ENCODE measurements around the gene HS2ST1. TPM values are rescaled to one million over a fixed set of nuclear protein-coding genes. Genes with fewer than 3 reads are reported as not detected.

The HS2ST1 gene
- total RNA-seq, 1 experiment from 2014 or later = 54.0 TPM

DNA sequence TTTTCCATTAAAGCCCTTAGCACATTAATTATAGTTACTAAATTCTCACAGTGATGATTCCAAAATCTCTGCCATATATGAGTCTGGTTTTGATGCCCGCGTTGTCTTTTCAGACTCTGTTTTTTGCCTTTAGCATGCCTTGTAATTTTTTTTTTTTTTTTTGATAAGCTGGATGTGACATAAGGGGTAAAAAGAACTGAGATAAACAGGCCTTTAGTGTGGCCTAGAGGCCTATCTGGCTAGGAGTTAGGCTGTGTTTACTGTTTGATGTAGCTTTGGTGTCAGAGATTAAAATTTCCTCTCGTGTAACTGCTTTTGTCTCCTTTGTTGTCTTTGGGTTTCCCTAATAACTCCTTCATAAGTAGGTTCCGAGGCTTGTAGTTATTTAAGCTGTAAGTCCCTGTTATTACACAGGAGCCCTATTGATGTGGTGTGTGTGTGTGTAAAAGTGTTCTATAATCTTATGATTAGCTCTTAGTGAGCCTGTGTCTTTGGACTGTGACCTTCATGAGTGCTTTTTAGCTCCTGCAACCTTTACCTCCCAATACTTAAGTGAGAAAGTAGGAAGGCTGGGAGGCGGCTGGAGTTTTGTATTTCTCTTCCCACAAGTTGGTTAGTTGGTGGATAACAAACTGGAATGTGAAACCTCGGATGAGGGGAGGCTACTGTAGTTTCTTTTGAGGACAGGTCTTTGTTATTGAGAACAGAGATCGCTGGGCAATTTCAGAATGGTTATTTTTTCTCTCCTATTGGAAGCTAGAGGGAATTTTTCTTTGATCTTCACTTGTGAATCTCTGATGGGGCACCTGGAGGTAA lies 19.3 kb downstream of the HS2ST1 start:
- no peaks in the 10 kb centered on the region for H3K9me3 Mint-ChIP-seq (ENCODE audit: low read depth, unreplicated experiment)
- no peak overlapping the region for H3K27ac Mint-ChIP-seq (ENCODE audit: unreplicated experiment)
- intact Hi-C loops (cut with micrococcal nuclease; ENCODE audit: unreplicated experiment) = no loop called here
- no peak overlapping the region for H3K4me3 Mint-ChIP-seq (ENCODE audit: low read depth, unreplicated experiment)
- TF ChIP-seq CTCF (IDR thresholded peaks at IDR 0.05; ENCODE audit: unreplicated experiment) = no peak
- BruUV-seq (replicated peaks) = no TSS peak
- CTCF ChIA-PET = interaction anchor here (0.5 to 0.7 kb wide), 4 partner anchors 18 to 29 kb away, joined by 3 to 7 read pairs (median 6); no protein-coding TSS in a partner anchor
- no peak for DNase-seq
- no peaks in the 10 kb centered on the region for H3K36me3 Mint-ChIP-seq (ENCODE audit: insufficient read depth, unreplicated experiment)
- H3K4me1 Mint-ChIP-seq (ENCODE audit: low read depth, unreplicated experiment) = peaks cover 46% of the 10 kb centered on the region
- no peaks in the 10 kb centered on the region for H3K27me3 Mint-ChIP-seq (ENCODE audit: unreplicated experiment)

GRCh38 chr1:86938450-86938849 lies 24.0 kb downstream of the HS2ST1 start:
- H3K36me3 Mint-ChIP-seq (ENCODE audit: insufficient read depth, unreplicated experiment) = no peaks in the 10 kb centered on the region
- no peak for TF ChIP-seq CTCF (IDR thresholded peaks at IDR 0.05; ENCODE audit: unreplicated experiment)
- BruUV-seq (replicated peaks) = no TSS peak
- intact Hi-C loops (cut with micrococcal nuclease; ENCODE audit: unreplicated experiment) = no loop called here
- CTCF ChIA-PET = interaction anchor here (0.7 kb wide), 1 partner anchor 33 kb away, joined by 3 read pairs; no protein-coding TSS in a partner anchor
- H3K27ac Mint-ChIP-seq (ENCODE audit: unreplicated experiment) = peak overlapping the region; percentile 71
- no peak overlapping the region for H3K4me3 Mint-ChIP-seq (ENCODE audit: low read depth, unreplicated experiment)
- no peaks in the 10 kb centered on the region for H3K27me3 Mint-ChIP-seq (ENCODE audit: unreplicated experiment)
- DNase-seq = peak; percentile 30
- H3K4me1 Mint-ChIP-seq (ENCODE audit: low read depth, unreplicated experiment) = peaks cover 39% of the 10 kb centered on the region
- H3K9me3 Mint-ChIP-seq (ENCODE audit: low read depth, unreplicated experiment) = no peaks in the 10 kb centered on the region

- Mint-ChIP-seq H3K27me3 (ENCODE audit: unreplicated experiment) (no peaks in the 10 kb centered on the region), H3K27ac (ENCODE audit: unreplicated experiment) (no peak overlapping the region), H3K4me1 (ENCODE audit: low read depth, unreplicated experiment) (peaks cover 35% of the 10 kb centered on the region), H3K36me3 (ENCODE audit: insufficient read depth, unreplicated experiment) (no peaks in the 10 kb centered on the region), H3K4me3 (ENCODE audit: low read depth, unreplicated experiment) (no peak overlapping the region), H3K9me3 (ENCODE audit: low read depth, unreplicated experiment) (no peaks in the 10 kb centered on the region)
- intact Hi-C loops (cut with micrococcal nuclease; ENCODE audit: unreplicated experiment) = no loop called here
- TF ChIP-seq CTCF (IDR thresholded peaks at IDR 0.05; ENCODE audit: unreplicated experiment) = no peak
- CTCF ChIA-PET = interaction anchor here (0.7 kb wide), 1 partner anchor 32 kb away, joined by 3 read pairs; no protein-coding TSS in a partner anchor
- no peak for DNase-seq
- BruUV-seq (replicated peaks) = no TSS peak
Measured at GRCh38 chr1:86938855-86939254, 24.4 kb downstream of the HS2ST1 start.

DNA sequence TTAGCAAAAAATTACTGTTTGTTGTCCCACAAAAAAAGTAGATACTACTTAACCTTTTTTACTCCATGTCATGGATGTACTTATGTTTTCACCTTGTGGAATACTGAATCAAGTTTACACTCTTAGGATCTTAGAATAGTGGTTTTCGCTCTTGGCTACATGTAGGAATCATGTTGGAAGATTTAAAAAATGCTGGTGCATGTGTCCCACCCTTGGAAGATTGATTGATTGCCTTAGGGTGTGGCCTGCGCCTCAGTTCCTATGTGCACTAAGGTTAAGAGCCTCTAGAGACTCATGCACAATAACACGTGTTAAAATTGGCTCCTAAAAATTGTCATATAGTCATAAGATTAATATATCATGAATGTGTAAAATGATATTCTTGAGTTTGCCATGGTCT lies 25.0 kb downstream of the HS2ST1 start:
- DNase-seq = no peak
- BruUV-seq (replicated peaks) = no TSS peak
- no peaks in the 10 kb centered on the region for H3K36me3 Mint-ChIP-seq (ENCODE audit: insufficient read depth, unreplicated experiment)
- H3K27me3 Mint-ChIP-seq (ENCODE audit: unreplicated experiment) = no peaks in the 10 kb centered on the region
- no peak overlapping the region for H3K4me3 Mint-ChIP-seq (ENCODE audit: low read depth, unreplicated experiment)
- no peak overlapping the region for H3K27ac Mint-ChIP-seq (ENCODE audit: unreplicated experiment)
- intact Hi-C loops (cut with micrococcal nuclease; ENCODE audit: unreplicated experiment) = no loop called here
- CTCF ChIA-PET = interaction anchor here (0.7 kb wide), 1 partner anchor 32 kb away, joined by 3 read pairs; no protein-coding TSS in a partner anchor
- H3K9me3 Mint-ChIP-seq (ENCODE audit: low read depth, unreplicated experiment) = no peaks in the 10 kb centered on the region
- peaks cover 29% of the 10 kb centered on the region for H3K4me1 Mint-ChIP-seq (ENCODE audit: low read depth, unreplicated experiment)
- TF ChIP-seq CTCF (IDR thresholded peaks at IDR 0.05; ENCODE audit: unreplicated experiment) = no peak

All from Calu3 (cell line).